Uterus (tissue), 4 donors: ENCODE measurements around the gene OSBPL1A. TPM values are rescaled to one million over a fixed set of nuclear protein-coding genes. Genes with fewer than 3 reads are reported as not detected.

Source experiments
- DNase-seq, 2 donors: peaks; one replicate each; pipeline ENCODE4 v3.0.0-alpha.2; 2019 to 2020
- H3K27ac ChIP-seq, 2 donors: fragments of 200-600 bp; sonication (generic); 1 replicate in 1 of 2; 2 replicates in 1 of 2; pipeline ENCODE4 v1.5.1; 2016 to 2018
- H3K27me3 ChIP-seq, 2 donors: fragments of 200-600 bp; sonication (generic); one replicate each; pipeline ENCODE4 v1.5.1; 2018 to 2019; ENCODE audit warnings: control low read depth in 1 of 2
- H3K36me3 ChIP-seq, 2 donors: fragments of 200-600 bp; sonication (generic); one replicate each; pipeline ENCODE4 v1.5.1; 2019; ENCODE audit warnings: control low read depth in 1 of 2
- H3K4me1 ChIP-seq, 2 donors: fragments of 200-600 bp; sonication (generic); one replicate each; pipeline ENCODE4 v1.5.1; 2018 to 2019; ENCODE audit warnings: control low read depth in 1 of 2
- H3K4me3 ChIP-seq, 2 donors: fragments of 200-600 bp; sonication (generic); 1 replicate in 1 of 2; 2 replicates in 1 of 2; pipeline ENCODE4 v1.5.1; 2018 to 2019; ENCODE audit warnings: mild to moderate bottlenecking in 1 of 2
- H3K9me3 ChIP-seq, 2 donors: fragments of 200-600 bp; sonication (generic); one replicate each; pipeline ENCODE4 v1.5.1; 2019; ENCODE audit warnings: control low read depth in 1 of 2
- POLR2A ChIP-seq, 2 donors: fragments of 450-650 bp; IDR thresholded peaks; one replicate each; pipeline ENCODE4 v1.6.1; 2016; ENCODE audit warnings: antibody characterized with exemption in 2 of 2, mild to moderate bottlenecking in 1 of 2, moderate library complexity in 1 of 2
- intact Hi-C: fragments of 100-400 bp; cut with DNase I; formaldehyde crosslinking; loops from one replicate; pipeline ENCODE4 v1.15.1; 2023; ENCODE audit warnings: low total_unique reads
- total RNA-seq, 4 donors: library from RNA; depleted of rRNA in 3 of 4; stranded (reverse); fragments of >200 nt in 3 of 4; gene quantifications; one replicate each; pipeline versions ENCODE4 v1.1.0 to v1.2.4, GENCODE V29; 2014 to 2023
- TF ChIP-seq, protein P1 (sequence below), 4 experiments: fragments of 200-600 bp in 2 of 4; fragments of 450-650 bp in 2 of 4; sonication (generic) in 2 of 4; IDR thresholded peaks; one replicate each; pipeline ENCODE4 v1.5.1; 2016 to 2019; ENCODE audit warnings: antibody characterized with exemption in 4 of 4, mild to moderate bottlenecking in 2 of 4, moderate library complexity in 1 of 4
- donor health status: DM: yes; HTN: yes; CAD: no.

The OSBPL1A gene
- total RNA-seq, 4 donors from 2014 or later: 49.4 to 72.4 (median 62.5) TPM

DNA sequence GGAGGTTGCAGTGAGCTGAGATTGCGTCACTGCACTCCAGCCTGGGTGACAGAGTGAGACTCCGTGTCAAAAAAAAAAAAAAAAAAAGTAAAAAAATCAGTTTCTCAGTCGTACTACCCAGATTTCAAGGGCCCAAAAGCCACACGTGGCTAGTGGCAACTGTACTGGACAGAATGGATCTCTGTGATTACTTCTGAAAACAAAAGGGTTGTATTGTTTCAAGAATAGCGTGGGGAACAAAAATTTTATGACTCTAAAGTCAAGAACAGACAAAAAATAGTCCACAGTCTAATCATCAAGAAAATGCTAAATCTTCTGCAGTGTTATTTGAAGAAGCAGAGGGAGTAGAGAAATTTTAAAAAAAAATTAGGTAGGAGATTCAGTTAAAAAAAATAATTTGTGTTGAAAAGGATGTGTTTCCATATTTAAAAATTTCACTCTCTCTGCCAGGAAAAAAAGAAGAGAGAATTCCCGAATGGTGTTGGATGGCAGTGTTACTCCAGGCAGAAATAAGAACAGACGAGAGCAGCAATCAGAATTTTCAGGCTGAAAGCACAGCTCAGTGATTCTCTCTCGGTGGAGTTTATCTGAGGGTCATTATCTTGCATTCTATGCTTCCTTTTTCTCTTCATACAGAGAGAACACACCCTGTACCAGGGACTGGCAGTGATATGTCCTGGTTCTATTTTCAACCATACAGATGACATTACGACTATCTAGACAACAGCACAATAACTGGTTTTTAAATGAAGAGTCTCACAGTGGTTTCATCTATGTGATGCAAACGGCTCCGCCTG, 196.9 kb downstream of the OSBPL1A start:
- Histone ChIP-seq H3K4me3 (no peak overlapping the region), H3K27ac (no peak overlapping the region), H3K4me1 (no peaks in the 10 kb centered on the region), H3K9me3 (no peaks in the 10 kb centered on the region), H3K36me3 (no peaks in the 10 kb centered on the region), H3K27me3 (no peaks in the 10 kb centered on the region)
- TF ChIP-seq POLR2A (IDR thresholded peaks at IDR 0.05): no peak
- TF ChIP-seq, protein P1, sequence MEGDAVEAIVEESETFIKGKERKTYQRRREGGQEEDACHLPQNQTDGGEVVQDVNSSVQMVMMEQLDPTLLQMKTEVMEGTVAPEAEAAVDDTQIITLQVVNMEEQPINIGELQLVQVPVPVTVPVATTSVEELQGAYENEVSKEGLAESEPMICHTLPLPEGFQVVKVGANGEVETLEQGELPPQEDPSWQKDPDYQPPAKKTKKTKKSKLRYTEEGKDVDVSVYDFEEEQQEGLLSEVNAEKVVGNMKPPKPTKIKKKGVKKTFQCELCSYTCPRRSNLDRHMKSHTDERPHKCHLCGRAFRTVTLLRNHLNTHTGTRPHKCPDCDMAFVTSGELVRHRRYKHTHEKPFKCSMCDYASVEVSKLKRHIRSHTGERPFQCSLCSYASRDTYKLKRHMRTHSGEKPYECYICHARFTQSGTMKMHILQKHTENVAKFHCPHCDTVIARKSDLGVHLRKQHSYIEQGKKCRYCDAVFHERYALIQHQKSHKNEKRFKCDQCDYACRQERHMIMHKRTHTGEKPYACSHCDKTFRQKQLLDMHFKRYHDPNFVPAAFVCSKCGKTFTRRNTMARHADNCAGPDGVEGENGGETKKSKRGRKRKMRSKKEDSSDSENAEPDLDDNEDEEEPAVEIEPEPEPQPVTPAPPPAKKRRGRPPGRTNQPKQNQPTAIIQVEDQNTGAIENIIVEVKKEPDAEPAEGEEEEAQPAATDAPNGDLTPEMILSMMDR (IDR thresholded peaks at IDR 0.05): no peak
- no peak for DNase-seq
- intact Hi-C loops: no loop called here

DNA sequence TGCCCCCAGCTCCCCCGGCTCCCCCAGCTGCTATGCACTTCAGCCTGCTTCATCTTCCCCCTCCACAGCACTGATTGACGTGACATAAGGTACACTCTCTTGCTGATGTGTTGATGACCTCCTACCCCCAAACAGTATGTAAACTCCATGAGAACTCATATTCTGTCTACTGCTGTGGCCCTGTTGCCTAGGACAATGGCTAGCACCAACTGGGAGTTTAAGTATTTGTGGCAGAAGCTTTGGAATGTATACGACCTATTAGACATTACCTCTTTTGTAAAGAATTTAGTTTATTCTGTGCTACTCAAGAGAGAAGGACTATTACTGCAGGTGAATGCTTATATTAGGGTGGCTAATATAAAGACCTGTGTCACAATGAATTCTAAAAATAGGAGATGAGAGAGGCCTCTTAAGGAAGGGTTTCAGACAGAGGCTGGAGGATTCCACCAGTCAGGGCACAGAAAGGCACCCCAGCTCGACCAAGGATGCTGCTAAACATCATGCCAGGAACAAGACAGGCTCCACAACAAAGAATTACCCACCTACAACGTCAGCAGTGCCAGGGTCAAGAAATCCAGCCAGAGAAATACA, 198.2 kb downstream of the OSBPL1A start:
- no peak for TF ChIP-seq POLR2A (IDR thresholded peaks at IDR 0.05)
- TF ChIP-seq, protein P1 (IDR thresholded peaks at IDR 0.05): no peak
- Histone ChIP-seq H3K27me3 (no peaks in the 10 kb centered on the region), H3K9me3 (no peaks in the 10 kb centered on the region), H3K36me3 (no peaks in the 10 kb centered on the region), H3K4me3 (no peak overlapping the region), H3K4me1 (no peaks in the 10 kb centered on the region), H3K27ac (no peak overlapping the region)
- no peak for DNase-seq
- intact Hi-C loops: no loop called here

DNA sequence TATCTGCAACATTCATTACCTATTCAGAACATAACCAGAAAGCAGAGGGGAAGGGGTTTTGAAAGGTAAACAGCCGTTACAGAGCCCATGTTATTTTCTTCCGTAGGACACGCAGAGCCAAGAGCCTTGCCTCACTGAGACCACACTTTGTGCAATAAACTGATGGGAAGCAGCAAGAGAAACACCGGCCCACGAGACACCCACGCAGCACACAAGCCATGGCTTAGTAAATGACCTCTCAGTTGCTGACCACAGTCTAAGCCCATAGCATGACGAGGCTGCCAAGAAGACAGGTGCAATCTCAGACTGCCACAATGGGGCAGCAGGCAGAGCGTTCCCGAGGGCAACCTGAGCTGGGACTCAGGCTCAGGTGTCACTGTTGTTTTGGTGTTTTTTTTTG, 199.2 kb downstream of the OSBPL1A start:
- TF ChIP-seq, protein P1 (IDR thresholded peaks at IDR 0.05): no peak
- no peak for TF ChIP-seq POLR2A (IDR thresholded peaks at IDR 0.05)
- H3K27ac ChIP-seq: no peak overlapping the region
- intact Hi-C loops: no loop called here
- no peak overlapping the region for H3K4me3 ChIP-seq
- no peaks in the 10 kb centered on the region for H3K27me3 ChIP-seq
- no peak for DNase-seq
- no peaks in the 10 kb centered on the region for H3K4me1 ChIP-seq
- no peaks in the 10 kb centered on the region for H3K9me3 ChIP-seq
- no peaks in the 10 kb centered on the region for H3K36me3 ChIP-seq

DNA sequence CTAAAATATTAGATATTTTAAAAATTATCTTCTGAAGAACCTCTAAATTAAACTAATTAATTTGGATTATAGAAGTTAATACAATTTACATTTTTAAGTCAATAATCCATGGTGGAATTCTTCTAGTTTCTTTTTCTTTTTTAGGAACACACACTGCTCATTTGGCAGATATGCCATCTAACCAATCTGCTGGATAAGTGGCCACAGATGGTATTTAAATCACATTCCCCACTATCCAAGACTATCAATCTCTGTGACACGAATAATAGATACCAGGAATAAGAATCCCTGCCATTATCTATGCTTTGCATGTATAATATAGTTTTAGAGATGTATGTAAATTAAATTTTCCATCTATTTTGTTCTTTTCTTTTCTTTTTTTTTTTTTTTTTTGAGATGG, 200.2 kb downstream of the OSBPL1A start:
- Histone ChIP-seq H3K9me3 (no peaks in the 10 kb centered on the region), H3K27me3 (no peaks in the 10 kb centered on the region), H3K4me3 (no peak overlapping the region), H3K27ac (no peak overlapping the region), H3K36me3 (no peaks in the 10 kb centered on the region), H3K4me1 (no peaks in the 10 kb centered on the region)
- no peak for DNase-seq
- intact Hi-C loops: no loop called here
- TF ChIP-seq POLR2A (IDR thresholded peaks at IDR 0.05): no peak
- TF ChIP-seq, protein P1 (IDR thresholded peaks at IDR 0.05): no peak

DNA sequence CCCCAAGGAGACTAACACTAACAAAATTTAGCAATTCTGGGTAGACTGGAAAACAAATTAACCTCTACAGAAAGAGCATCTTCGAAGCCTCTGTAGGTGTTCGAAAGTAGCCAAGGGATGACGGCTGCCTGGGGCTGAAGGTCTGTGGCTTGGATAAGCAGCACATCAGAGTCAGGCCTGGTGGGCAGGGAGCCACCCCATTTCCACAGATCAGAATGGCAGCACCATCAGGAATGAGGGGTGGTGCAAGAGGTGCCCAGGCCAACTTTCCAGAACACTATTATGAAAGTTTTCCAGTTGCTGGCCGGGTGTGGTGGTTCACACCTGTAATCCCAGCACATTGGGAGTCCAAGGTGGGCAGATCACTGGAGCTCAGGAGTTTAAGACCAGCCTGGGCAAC, 200.9 kb downstream of the OSBPL1A start:
- intact Hi-C loops: no loop called here
- no peak overlapping the region for H3K4me3 ChIP-seq
- H3K36me3 ChIP-seq: no peaks in the 10 kb centered on the region
- DNase-seq: no peak
- no peaks in the 10 kb centered on the region for H3K9me3 ChIP-seq
- no peaks in the 10 kb centered on the region for H3K27me3 ChIP-seq
- H3K4me1 ChIP-seq: no peaks in the 10 kb centered on the region
- no peak overlapping the region for H3K27ac ChIP-seq
- no peak for TF ChIP-seq POLR2A (IDR thresholded peaks at IDR 0.05)
- TF ChIP-seq, protein P1 (IDR thresholded peaks at IDR 0.05): no peak
